Activated T-cell treated with anti-CD3 and anti-CD28 coated beads for 1 hour (primary cell): ENCODE measurements around the gene FNIP2.

Experiments used
- DNase-seq: peaks from one replicate; pipeline ENCODE4 v3.0.0-alpha.2; 2020; ENCODE audit warnings: low read depth

The FNIP2 gene

DNA sequence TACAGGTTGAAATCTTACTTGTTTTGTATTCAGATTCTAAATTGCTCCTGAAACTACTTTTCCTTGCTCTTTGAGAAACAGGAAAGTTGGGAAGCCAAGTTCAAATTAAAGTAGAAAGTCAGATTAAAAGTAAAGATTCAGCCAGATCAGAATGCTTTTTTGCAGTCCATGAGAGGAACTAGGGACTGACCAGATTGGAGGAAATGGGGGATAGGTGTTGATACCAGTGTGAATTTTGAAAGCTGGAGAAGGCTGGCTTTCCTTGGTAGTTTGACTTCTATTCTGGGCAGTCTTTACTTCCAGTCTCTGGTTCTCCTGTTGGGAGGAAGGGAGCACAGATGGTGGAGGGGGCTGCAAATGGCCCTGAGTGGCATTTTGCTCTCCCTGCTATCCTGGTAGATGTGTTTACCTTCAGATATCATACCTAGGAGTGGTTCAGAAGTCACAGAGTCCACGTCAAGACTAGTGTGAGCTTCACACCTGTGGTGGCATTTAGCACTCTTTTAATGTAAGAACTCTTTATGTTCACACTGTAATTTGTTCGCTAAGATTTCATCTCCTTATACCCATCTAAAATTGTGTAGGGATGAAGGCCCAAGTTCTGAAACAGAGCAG, 68.8 kb downstream of the FNIP2 start:
- no peak for DNase-seq

DNA sequence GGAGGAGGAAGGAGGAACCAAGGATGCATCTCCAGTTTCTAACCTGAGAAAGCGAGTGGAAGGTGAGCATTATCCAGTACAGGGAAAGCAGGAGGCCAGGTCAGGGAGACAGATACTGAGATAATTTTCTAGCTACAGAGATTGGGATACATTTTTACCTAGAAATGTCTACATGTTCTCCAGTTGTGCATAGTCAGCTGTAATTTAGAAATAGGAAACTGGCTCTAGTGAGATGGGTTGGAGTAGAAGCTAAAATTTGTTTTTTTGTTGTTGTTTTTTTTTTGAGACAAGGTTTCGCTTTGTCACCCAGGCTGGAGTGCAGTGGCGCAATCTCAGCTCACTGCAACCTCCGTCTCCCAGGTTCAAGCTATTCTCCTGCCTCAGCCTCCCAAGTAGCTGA, 71.3 kb downstream of the FNIP2 start:
- no peak for DNase-seq

DNA sequence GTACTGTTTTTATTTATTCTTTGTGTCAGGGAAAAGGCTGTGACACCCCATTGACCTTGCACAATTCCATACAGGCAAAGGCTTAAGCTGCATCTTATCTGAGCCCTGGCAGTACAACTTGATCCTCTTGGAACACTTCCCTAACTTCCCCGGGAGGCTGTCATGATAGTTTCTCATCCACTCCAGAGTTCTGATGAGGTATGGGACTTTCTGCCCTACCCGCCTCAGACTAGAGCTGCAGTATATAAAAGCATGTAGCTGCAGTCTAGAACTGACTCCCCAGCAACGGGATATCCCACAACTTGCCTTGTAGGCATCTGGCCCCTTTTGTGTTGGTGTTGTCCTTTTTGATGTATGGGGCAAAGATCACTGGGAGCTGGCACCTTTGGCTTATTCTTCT, 72.7 kb downstream of the FNIP2 start:
- no peak for DNase-seq

DNA sequence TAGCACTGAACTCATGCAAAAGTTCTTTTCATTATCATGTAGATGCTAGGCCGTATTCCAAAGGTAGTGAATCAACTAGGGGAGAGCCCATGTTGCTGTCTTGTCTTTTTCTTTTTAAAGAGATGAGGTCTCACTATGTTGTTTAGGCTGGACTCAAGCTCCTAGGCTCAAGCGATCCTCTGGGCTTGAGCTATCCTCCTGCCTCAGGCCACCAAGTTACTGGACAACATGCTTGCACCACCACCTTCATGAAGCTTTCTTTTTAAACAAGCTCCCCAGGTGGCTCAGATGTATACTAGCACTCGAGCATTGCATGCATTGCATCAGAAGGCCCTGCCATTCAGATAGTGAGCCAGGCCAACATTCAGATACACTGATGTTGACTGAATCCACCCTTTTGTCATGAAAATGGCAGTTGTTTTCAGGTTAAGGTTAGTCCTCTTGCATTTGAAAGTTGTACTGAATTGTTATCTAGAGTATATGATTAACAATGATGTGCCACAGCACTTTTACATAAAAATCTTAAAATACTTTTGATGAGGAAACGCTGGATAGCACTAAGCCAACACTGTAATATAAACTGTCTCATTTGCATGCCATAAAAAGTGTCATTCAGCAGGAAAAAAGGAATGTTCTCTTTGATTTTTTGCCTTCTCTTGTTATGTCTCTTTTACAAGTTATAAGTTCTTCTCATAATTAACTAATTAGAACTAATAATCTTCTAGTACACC, 76.7 kb downstream of the FNIP2 start:
- DNase-seq = no peak

DNA sequence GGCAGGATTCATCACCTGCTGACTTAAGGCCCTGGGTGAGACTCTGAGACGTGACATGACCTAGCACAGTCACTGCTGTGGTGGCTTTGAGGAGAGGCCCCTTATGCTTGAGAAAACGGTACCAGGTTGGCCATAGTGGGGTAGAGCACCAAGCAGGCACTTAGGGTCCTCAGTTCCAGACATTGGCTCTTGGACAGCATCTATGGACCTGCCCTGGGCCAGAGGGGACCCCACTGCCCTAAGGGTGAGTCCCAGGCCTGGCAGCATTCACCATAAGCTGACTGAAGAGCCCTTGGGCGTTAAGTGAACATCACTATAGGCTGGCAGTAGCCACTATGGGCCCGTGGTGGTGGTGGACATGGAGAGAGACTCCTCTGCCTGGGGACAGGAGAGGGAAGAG, 78.7 kb downstream of the FNIP2 start:
- no peak for DNase-seq

DNA sequence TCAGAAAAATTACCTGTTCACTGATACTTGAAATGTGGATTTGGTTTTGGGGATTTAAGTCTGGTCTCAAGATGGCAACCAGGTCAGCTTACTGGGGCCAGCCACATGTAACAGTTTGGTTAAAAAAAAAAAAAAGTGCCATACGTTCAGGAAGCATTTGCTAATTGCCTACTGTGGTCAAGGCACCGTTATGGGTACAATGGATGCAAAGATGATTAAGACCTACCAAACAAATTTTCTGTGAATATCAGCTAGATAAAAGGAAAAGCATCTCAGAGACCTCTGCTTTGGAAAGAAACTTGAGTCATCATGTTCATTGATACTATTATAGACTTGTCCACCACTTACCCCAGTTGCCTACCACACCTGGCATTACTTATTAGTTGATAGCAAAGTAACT, 80.9 kb downstream of the FNIP2 start:
- no peak for DNase-seq

DNA sequence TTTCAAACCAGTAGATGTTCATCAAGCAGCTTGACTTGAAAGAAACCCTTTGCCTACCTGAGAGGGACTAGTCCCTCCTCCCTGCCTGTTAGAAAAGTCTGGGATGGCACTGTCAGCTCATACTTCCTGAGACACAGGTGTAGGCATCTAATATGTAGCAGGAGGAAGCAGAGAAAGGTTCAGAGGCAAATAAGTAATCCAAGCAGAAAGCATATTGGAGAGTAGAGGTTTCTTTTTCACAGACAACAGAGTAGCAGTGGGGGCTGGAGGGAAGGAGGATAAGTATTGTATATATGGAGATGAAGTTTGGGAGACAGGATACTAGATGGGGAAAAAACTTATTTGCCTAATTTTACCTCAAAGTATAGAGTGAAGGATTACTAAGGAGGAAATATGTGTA, 81.5 kb downstream of the FNIP2 start:
- DNase-seq = no peak

DNA sequence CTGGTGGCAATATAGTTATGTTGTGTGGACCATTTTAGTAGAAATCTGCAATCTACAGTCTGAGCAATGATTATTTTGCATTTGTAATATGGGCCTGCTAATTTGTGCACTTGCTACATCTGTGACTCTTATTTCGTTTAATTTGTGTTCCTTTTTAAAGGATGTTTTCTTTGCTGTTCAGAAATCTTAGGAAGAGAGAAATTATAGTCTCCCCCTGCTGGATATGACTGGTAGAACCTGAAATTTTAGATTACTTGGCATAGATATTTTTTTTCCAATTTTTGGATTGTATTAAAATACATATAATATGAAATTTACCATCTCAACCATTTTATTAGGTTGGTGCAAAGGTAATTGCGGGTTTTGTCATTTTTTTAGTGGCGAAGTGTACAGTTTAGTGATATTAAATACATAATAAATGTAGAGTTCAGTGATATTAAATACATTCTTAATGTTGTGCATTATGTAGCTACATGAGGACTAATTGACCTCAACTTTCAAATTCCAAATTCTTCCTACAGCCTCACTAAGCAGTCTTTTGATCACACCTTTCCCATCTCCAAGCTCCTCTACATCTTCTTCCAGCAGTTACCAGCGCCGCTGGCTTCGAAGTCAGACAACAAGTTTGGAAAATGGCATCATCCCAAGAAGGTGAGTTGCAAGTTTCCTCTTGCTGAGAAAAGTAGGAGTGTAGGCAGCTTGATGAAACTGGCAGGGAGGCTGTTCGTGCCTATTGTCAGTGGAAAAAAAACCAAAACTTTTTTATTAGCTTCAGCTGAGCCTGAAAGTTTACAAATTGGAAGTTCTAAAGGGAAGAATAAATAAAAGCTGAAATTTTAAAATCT, 82.2 kb downstream of the FNIP2 start:
- DNase-seq = no peak

DNA sequence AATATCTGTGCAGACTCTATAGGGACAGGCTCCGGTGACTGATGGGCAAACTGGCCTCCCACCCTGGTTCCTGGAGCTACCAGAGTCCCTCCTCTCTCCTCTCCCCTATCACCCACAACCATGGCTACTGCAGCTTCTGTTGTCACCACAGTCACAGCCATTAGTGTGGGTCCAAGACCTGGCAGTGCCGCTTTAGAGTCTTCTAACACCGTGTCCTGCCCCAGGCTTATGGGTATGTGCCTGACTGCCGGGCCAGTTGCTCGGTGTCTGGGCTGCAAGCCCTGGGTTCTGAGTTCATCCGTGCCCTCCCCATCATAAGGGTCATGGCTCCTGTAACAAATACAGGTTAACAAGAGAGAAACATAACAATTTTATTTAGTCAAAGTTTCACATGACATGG, 85.4 kb downstream of the FNIP2 start:
- DNase-seq = no peak

DNA sequence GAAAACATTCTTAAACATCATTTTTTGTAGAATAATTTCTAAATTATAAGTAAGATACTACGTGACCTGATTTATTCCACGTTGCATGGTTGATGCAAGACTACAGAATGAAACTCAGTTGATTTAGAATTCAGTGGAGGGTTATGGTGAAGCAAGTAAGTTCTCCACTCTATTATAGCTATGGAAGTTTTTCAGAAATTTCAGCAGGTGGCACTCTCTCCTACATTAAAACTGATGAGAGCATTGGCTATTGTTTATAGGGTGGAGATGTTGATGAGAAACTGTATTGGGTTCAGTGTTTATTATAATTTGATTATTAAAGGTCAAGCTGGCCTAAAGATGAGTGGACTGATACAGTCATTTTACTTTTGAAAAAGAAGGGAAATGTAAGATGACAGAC, 88.0 kb downstream of the FNIP2 start:
- DNase-seq = no peak

DNA sequence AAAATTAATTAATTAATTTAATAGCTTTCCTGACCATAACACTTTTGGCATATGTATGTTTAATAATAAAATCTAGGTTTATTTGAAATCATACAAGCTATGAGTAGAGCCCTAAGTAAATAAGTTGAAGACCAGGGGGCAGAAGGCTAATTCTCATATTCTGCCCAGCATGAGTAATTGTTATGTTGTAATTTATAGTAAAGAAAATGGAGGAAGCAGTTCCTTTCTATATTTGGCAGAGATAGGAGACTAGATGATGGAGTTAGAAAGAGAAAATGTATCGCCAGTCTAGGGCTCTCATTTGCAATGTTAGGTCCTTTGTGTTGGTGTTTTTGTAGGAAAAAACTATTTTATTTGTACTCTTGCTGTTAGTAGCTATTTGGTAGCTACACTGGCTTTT, 89.1 kb downstream of the FNIP2 start:
- no peak for DNase-seq

DNA sequence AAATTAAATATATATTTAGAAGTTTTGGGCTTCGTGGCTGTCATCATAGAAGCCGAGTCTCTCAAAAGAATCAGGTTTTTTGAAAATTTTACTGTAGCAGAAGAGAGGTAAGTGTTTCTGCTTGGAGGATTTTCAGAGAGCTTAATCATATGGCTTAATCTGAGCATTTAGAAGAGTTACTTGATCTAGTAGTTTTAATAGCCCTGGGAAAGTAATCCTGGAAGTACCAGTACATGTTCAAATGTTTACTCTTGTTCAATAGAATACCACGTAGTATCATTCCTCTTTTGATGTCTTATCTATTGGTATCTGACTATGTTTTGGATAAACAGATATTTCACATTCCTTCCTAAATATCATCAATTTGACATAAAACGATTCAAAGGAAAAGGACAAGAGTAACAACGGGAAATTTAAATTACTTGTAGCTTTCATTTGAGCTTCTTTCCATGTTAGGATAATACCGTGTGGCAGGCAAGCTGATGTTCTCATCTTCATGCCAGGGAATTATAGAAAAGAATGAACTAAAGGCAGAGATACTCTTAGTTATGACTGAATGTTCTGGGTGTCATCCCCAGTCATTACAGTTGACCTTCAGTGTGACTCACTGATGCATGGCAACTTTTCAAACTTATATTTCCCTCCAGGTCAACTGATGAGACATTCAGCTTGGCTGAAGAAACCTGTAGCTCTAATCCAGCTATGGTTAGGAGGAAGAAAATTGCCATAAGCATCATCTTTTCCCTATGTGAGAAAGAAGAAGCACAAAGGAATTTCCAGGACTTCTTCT, 89.8 kb downstream of the FNIP2 start:
- DNase-seq = no peak

DNA sequence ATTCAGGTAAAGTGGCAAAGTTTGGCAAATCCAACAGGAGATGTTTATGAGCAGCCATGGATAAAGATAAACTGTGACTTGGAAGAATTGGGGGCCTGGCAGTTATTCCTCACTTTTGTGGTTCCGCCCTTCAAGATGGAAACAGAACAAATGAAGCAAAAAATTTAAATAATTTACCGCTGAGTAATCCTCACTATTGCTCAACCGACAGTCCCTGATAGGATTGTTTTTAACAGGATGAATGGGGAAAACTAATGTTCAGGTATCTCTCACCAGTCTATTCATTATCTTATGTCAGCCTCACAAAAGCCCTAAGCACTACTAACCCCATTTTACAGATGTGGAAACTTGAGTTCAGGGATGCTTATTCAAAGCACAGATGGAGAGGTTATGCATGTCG, 90.8 kb downstream of the FNIP2 start:
- DNase-seq = no peak

DNA sequence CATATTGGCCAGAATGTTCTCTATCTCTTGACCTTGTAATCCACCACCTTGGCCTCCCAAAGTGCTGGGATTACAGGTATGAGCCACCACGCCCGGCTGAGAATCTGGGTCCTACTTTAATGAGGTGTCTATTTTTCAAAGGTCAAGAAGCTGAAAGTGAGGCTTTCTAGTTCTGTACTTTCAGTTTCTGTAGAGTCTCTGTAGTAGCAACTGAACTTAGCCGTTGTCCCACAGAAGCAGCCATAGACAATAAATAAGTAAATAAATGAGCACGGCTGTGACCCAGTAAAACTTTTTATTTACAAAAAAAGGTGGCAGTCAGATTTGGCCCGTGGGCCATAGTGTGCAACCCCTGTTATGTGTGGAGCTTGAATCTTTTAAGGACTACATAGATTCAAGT, 92.0 kb downstream of the FNIP2 start:
- no peak for DNase-seq

DNA sequence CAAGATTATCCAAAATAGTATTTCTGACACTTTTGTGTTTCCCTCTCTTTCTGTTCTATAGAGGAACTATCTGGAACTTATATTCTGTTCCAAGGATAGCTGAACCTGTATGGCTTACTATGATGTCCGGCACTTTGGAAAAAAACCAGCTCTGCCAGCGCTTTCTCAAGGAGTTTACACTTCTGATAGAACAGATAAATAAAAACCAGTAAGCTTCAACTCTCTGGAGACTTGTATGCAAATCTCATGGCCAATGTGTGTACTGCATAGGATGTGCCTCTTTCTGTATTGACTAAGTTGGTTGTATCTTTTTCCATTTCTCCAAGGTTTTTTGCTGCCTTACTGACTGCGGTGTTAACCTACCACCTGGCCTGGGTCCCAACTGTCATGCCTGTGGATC, 92.5 kb downstream of the FNIP2 start:
- DNase-seq = no peak

DNA sequence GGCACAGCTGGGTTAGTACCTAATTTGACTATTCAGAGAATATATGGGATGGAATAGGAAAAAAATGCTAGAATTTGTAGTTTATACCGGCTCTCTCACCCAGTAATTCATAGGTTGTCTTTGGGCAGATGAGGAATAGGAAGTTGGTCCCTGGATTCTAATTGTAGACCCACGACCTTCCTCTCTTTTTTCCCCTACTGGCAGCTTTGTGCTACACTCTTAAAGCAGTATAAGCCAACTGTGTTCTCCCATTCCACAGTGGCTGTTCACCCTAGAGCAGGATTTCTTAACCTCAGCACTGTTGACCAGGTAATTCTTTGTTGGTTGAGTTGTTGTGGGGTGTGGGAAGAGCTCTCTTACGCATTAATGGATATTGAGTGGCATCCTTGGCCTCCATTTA, 92.9 kb downstream of the FNIP2 start:
- no peak for DNase-seq

DNA sequence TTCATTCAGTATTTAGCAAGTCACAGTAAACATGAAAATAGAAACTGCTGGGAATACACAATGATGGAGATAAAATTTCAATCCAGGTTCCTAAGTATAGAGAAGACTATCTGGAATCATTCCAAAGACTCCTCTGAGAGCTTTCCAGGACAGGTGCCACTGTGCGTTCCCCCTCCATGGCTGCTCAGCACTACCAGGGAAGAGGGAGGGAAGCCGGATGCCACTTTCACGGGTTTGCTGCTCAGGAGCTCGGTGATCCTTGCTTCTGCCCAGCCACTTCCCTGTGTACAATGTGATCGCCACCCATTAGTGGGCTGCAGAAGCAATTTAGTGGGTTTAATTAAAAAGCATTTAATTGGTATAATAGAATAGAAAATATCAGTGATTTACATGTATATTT, 94.5 kb downstream of the FNIP2 start:
- no peak for DNase-seq

DNA sequence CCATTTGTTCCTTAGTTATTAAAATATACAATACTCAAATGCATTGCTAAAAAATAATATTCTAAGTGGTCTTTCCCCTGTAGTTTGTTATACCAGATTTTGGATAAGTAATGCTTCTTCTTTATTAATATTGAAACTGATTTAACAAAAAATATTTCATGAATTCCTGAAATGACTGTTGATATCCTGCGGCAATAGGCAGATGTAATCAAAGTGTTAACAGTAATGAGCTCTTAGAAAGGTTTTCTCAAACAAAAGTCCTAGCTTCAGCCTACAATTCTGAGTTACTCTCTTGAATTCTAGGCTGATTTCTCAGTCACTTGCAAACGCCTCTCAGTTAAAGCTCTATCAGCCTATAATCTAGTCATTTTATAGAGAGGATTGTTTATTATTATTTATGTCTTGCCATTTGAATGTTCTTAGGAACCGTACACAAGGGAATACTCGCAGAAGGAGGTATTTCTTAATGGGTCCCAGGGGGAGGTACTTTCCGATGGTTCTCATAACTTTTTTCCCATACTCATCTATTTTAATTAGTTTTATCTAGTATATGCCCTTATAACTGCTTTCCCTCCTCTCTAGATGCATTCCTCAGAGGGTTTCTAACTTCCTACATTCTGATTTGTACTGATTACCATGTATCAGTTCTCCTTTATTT, 96.8 kb downstream of the FNIP2 start:
- no peak for DNase-seq

DNA sequence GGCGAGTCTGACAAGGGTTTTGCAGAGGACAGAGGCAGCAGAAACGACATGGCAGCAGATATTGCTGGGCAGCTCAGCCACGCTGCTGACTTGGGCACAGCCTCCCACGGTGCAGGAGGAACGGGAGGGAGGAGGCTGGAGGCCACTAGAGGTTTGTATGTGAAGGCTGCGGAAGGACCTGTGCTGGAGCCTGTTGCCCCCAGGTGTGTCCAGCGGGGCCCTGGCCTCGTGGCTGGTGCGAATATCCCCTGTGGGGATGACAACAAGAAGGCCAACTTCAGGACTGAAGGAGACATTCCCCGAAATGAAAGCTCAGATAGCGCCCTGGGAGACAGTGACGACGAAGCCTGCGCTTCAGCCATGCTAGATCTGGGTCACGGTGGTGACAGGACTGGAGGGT, 100.2 kb downstream of the FNIP2 start:
- DNase-seq = no peak

DNA sequence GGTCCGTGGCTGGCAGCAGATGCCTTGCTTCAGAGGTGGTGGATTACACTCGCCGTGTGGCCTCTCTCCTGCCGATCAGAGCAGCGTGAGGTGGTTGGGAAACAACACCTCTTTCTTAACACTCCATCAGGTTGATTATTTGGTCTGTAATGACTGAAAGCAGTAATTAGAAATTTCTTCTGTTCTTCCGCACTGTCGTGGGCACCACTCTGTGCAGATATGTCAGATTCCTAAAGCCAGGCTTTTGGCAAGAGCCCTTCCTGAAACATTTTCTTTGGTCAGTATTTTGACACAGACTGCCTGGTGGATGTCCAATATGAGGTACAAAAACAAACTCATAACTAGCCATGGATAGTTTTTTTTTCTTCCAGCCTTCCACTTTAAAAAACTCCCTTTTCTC, 100.9 kb downstream of the FNIP2 start:
- DNase-seq = no peak

DNA sequence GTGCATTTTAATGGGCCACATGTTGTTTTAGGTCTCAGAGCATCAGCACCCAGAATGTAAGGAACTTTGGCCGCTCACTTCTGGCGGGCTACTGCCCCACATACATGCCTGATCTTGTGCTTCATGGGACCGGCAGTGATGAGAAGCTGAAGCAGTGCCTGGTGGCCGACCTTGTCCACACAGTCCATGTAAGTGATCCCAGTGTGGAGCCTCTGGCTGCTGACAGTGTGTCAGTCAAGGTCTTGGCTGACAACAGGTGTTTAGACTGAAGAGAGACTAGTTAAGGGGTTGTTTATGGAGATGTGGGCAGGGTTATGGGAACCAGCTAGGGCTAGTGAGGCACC, 101.4 kb downstream of the FNIP2 start:
- DNase-seq = no peak
